Neural progenitor cell (in vitro differentiated cells): Measurements from ENCODE around the gene FKBP6. TPM values are rescaled to one million over a fixed set of nuclear protein-coding genes. Genes with fewer than 3 reads are reported as not detected.
"Not testable (repeated sequence)": the region's sequence is repeated elsewhere in the genome, so short reads cannot be mapped to it uniquely, and the experiment has no call there.

Experiments
- DNase-seq: peaks from one replicate; pipeline ENCODE4 v3.0.0-alpha.2; 2016; ENCODE audit warnings: low spot score
- H2AFZ ChIP-seq: fragments of 200-600 bp; sonication (generic); replicated peaks from 2 replicates; pipeline ENCODE4 v1.6.1; 2016; ENCODE audit warnings: antibody characterized with exemption
- H3F3A ChIP-seq: fragments of 200-600 bp; sonication (generic); 2 replicates; pipeline ENCODE4 v1.6.1; 2016; ENCODE audit warnings: antibody characterized with exemption, low read depth
- H3K27ac ChIP-seq: fragments of 200-600 bp; sonication (generic); 2 replicates; pipeline ENCODE4 v1.5.1; 2016; ENCODE audit warnings: mild to moderate bottlenecking
- H3K27me3 ChIP-seq: fragments of 200-600 bp; sonication (generic); 2 replicates; pipeline ENCODE4 v1.6.1; 2016; ENCODE audit warnings: mild to moderate bottlenecking, moderate library complexity
- H3K36me3 ChIP-seq: fragments of 200-600 bp; sonication (generic); 2 replicates; pipeline ENCODE4 v1.5.1; 2016
- H3K4me1 ChIP-seq: fragments of 200-600 bp; sonication (generic); 2 replicates; pipeline ENCODE4 v1.6.1; 2016; ENCODE audit warnings: mixed run types
- H3K4me2 ChIP-seq: fragments of 200-600 bp; sonication (generic); 2 replicates; pipeline ENCODE4 v1.6.1; 2016
- H3K4me3 ChIP-seq: fragments of 200-600 bp; sonication (generic); 2 replicates; pipeline ENCODE4 v1.5.1; 2016
- H3K79me2 ChIP-seq: fragments of 200-600 bp; sonication (generic); 2 replicates; pipeline ENCODE4 v1.6.1; 2016; ENCODE audit warnings: low read depth
- H3K9ac ChIP-seq: fragments of 200-600 bp; sonication (generic); 2 replicates; pipeline ENCODE4 v1.6.1; 2016
- H3K9me3 ChIP-seq: fragments of 200-600 bp; sonication (generic); 2 replicates; pipeline ENCODE4 v1.5.1; 2016; ENCODE audit warnings: low read depth
- H4K20me1 ChIP-seq: fragments of 200-600 bp; sonication (generic); 2 replicates; pipeline ENCODE4 v1.6.1; 2016; ENCODE audit warnings: low read depth
- H3K27ac Mint-ChIP-seq: 3 replicates; pipeline ENCODE4 v1.8.0; 2021; ENCODE audit warnings: mixed read lengths
- H3K27me3 Mint-ChIP-seq: 2 replicates; pipeline ENCODE4 v1.8.0; 2022; ENCODE audit warnings: low read depth, mild to moderate bottlenecking, inconsistent platforms, moderate library complexity, mixed read lengths; ENCODE audit not compliant: insufficient read depth
- H3K36me3 Mint-ChIP-seq: 3 replicates; pipeline ENCODE4 v1.8.0; 2021; ENCODE audit warnings: mixed read lengths
- H3K4me1 Mint-ChIP-seq: 3 replicates; pipeline ENCODE4 v1.8.0; 2021; ENCODE audit warnings: mixed read lengths
- H3K4me3 Mint-ChIP-seq: 3 replicates; pipeline ENCODE4 v1.8.0; 2021; ENCODE audit warnings: mild to moderate bottlenecking, moderate library complexity, mixed read lengths
- H3K9me3 Mint-ChIP-seq: 3 replicates; pipeline ENCODE4 v1.8.0; 2020; ENCODE audit warnings: mixed read lengths
- CTCF ChIP-seq: fragments of 200-600 bp; sonication (generic); IDR thresholded peaks from 2 replicates; pipeline ENCODE4 v1.5.1; 2017; ENCODE audit warnings: antibody characterized with exemption, mild to moderate bottlenecking
- EZH2 ChIP-seq: fragments of 200-600 bp; sonication (generic); IDR thresholded peaks from 2 replicates; pipeline ENCODE4 v1.6.1; 2017; ENCODE audit warnings: antibody characterized with exemption, mild to moderate bottlenecking, moderate library complexity
- EZH2phosphoT487 ChIP-seq: fragments of 200-600 bp; sonication (generic); IDR thresholded peaks from 2 replicates; pipeline ENCODE4 v1.6.1; 2017; ENCODE audit warnings: antibody characterized with exemption
- total RNA-seq: library from RNA; depleted of rRNA; stranded (reverse); fragments of >200 nt; gene quantifications from 2 replicates; pipeline ENCODE4 v1.2.3, GENCODE V29; 2015; ENCODE audit warnings: low replicate concordance

Gene FKBP6
- total RNA-seq, 1 donor from 2014 or later = not detected

GRCh38 chr7:73394422-73394821, 66.5 kb downstream of the FKBP6 start:
- Mint-ChIP-seq H3K27ac (no peak overlapping the region), H3K36me3 (no peaks in the 10 kb centered on the region)
- TF ChIP-seq EZH2 (no peak), CTCF (no peak), EZH2phosphoT487 (no peak)

GRCh38 chr7:73395538-73396503, 67.9 kb downstream of the FKBP6 start:
- Histone ChIP-seq H4K20me1 (no peaks in the 10 kb centered on the region), H3K36me3 (no peaks in the 10 kb centered on the region), H3K79me2 (no peaks in the 10 kb centered on the region), H3K4me2 (no peak overlapping the region), H3F3A (peaks cover 7% of the 10 kb centered on the region), H3K4me3 (no peak overlapping the region), H3K4me1 (peaks cover 9% of the 10 kb centered on the region), H3K27ac (no peak overlapping the region), H2AFZ (no peak overlapping the region), H3K9ac (no peak overlapping the region), H3K9me3 (no peaks in the 10 kb centered on the region), H3K27me3 (no peaks in the 10 kb centered on the region)
- TF ChIP-seq EZH2phosphoT487 (no peak), EZH2 (no peak), CTCF (no peak)
- Mint-ChIP-seq H3K27ac (peak overlapping the region; percentile 44), H3K9me3 (peaks cover 3% of the 10 kb centered on the region), H3K27me3 (peaks cover 2% of the 10 kb centered on the region), H3K4me3 (peak overlapping the region; percentile 38), H3K4me1 (peaks cover 12% of the 10 kb centered on the region), H3K36me3 (no peaks in the 10 kb centered on the region)
- no peak for DNase-seq

More at GRCh38 chr7:73394422-73394821, 66.5 kb downstream of the FKBP6 start:
- Histone ChIP-seq H3K79me2 (no peaks in the 10 kb centered on the region), H3K27ac (no peak overlapping the region), H3K4me1 (peaks cover 9% of the 10 kb centered on the region), H4K20me1 (no peaks in the 10 kb centered on the region), H3K27me3 (no peaks in the 10 kb centered on the region), H3K9ac (no peak overlapping the region), H2AFZ (no peak overlapping the region), H3K9me3 (no peaks in the 10 kb centered on the region), H3K4me2 (no peak overlapping the region), H3F3A (peaks cover 7% of the 10 kb centered on the region), H3K4me3 (no peak overlapping the region), H3K36me3 (no peaks in the 10 kb centered on the region)
- peak overlapping the region; percentile 12 for H3K4me3 Mint-ChIP-seq
- peaks cover 12% of the 10 kb centered on the region for H3K4me1 Mint-ChIP-seq
- no peak for DNase-seq
- H3K9me3 Mint-ChIP-seq = peaks cover 10% of the 10 kb centered on the region
- peaks cover 2% of the 10 kb centered on the region for H3K27me3 Mint-ChIP-seq

GRCh38 chr7:73397521-73398281, 69.7 kb downstream of the FKBP6 start:
- H3K36me3 Mint-ChIP-seq = no peaks in the 10 kb centered on the region
- H3K27me3 Mint-ChIP-seq = no peaks in the 10 kb centered on the region
- H3K79me2 ChIP-seq = no peaks in the 10 kb centered on the region
- H3K27ac ChIP-seq = no peak overlapping the region
- peak overlapping the region; percentile 85 for H3K4me3 Mint-ChIP-seq
- H4K20me1 ChIP-seq = no peaks in the 10 kb centered on the region
- peak; percentile 75 for DNase-seq
- peak overlapping the region; percentile 84 for H3K27ac Mint-ChIP-seq
- H3K9me3 ChIP-seq = no peaks in the 10 kb centered on the region
- H3K9ac ChIP-seq = no peak overlapping the region
- H3K36me3 ChIP-seq = no peaks in the 10 kb centered on the region
- peak overlapping the region; percentile 45 for H3K4me3 ChIP-seq
- no peaks in the 10 kb centered on the region for H3K27me3 ChIP-seq
- peaks cover 16% of the 10 kb centered on the region for H3K4me1 Mint-ChIP-seq
- no peak for TF ChIP-seq EZH2
- no peaks in the 10 kb centered on the region for H3K9me3 Mint-ChIP-seq
- peaks cover 7% of the 10 kb centered on the region for H3F3A ChIP-seq
- peaks cover 12% of the 10 kb centered on the region for H3K4me1 ChIP-seq
- peak overlapping the region; percentile 81 for H3K4me2 ChIP-seq
- H2AFZ ChIP-seq = peak overlapping the region; percentile 97

- H3K9me3 Mint-ChIP-seq, H3F3A ChIP-seq, H3K27ac ChIP-seq, H3K4me3 ChIP-seq, H3K4me3 Mint-ChIP-seq, H3K27me3 Mint-ChIP-seq, H4K20me1 ChIP-seq, H3K9ac ChIP-seq, H3K36me3 ChIP-seq, H2AFZ ChIP-seq, H3K4me2 ChIP-seq, H3K79me2 ChIP-seq, H3K9me3 ChIP-seq, H3K27me3 ChIP-seq, H3K36me3 Mint-ChIP-seq: not testable (repeated sequence)
- peaks cover 12% of the 10 kb centered on the region for H3K4me1 ChIP-seq
- peak; percentile 23 for DNase-seq
- Mint-ChIP-seq H3K4me1 (peaks cover 16% of the 10 kb centered on the region), H3K27ac (peak overlapping the region; percentile 66)
These were observed 71.5 kb downstream of the FKBP6 start for GRCh38 chr7:73399185-73400050.

- not testable (repeated sequence) for H3K4me1 ChIP-seq, H3K4me3 ChIP-seq, H3K9me3 ChIP-seq, H3K36me3 ChIP-seq, H3F3A ChIP-seq, H3K4me3 Mint-ChIP-seq, H3K36me3 Mint-ChIP-seq, H3K27me3 ChIP-seq, DNase-seq, H3K27me3 Mint-ChIP-seq, H3K79me2 ChIP-seq, H4K20me1 ChIP-seq, H3K4me2 ChIP-seq, H2AFZ ChIP-seq, H3K9ac ChIP-seq, H3K4me1 Mint-ChIP-seq, H3K27ac ChIP-seq, H3K9me3 Mint-ChIP-seq
- peak overlapping the region; percentile 21 for H3K27ac Mint-ChIP-seq
These were observed 76.9 kb downstream of the FKBP6 start for GRCh38 chr7:73404860-73405259.
